NCI-H460 (cell line): Measurements from ENCODE around the gene DIO3. TPM values are rescaled to one million over a fixed set of nuclear protein-coding genes. Genes with fewer than 3 reads are reported as not detected.

Source experiments
- DNase-seq: peaks from one replicate; pipeline ENCODE4 v3.0.0-alpha.2; 2016; ENCODE audit warnings: low read depth; ENCODE audit errors: extremely low read depth
- total RNA-seq: library from RNA; depleted of rRNA; stranded (reverse); fragments of >200 nt; shearing (Covaris generic); gene quantifications from 2 replicates; pipeline ENCODE4 v1.2.3, GENCODE V29; 2014

The DIO3 gene
- total RNA-seq, 1 experiment from 2014 or later = not detected

DNA sequence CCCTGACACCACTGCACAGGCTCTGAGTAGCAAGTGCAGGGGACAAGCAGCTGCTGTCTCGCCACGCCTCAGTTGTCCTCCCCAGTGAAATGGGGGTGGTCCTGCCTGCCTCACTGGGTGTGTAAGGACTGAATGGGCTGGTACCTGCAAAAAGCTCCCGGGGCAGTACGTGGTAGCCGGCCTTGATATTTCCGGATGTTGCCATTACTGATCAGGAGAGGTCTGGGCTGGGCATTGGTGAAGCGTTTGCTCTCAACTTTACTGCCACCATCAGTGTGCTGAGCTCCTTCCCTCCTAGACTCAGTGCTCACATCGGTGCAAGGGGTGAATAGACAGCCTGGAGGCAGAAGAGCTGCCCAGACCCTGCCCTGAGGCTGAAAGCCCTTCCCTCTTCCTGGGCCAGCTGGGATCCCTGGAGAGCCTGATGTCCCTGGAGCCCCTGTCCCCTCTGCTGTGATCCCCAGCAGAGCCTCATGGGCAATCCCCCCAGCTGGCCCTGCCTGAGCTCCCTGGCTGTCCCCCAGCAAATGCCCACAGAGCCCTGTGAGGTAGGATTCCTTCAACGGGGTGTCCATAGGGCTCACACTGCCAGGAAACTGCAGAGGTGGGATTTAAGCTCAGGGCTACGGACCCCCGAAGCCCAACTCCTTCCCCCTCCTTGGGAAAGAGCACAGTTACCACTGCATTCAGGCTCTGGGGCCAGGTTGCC is 18.2 kb downstream of the DIO3 start:
- no peak for DNase-seq

DNA sequence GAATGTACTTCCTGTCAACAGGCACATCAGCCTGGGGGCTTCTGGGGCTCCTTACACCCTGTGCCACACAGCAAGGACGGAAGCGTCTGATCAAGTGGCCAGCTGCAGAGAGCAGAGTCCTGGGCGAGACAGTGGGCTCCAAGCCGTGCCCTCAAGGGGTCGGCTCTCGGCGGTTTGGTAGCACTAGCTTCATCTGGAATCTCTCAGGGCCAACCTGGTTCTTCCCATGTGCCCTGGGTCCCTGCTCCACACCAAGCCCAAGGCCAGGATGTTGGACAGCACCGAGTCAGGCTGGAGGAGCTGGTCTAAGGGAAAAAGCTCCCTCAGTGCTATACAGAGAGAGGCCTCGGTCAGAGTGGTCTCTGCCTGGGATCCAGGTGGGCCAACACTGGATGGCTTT is 20.5 kb downstream of the DIO3 start:
- DNase-seq = no peak

- no peak for DNase-seq
These were observed 21.0 kb downstream of the DIO3 start for GRCh38 chr14:101582294-101582693.

DNA sequence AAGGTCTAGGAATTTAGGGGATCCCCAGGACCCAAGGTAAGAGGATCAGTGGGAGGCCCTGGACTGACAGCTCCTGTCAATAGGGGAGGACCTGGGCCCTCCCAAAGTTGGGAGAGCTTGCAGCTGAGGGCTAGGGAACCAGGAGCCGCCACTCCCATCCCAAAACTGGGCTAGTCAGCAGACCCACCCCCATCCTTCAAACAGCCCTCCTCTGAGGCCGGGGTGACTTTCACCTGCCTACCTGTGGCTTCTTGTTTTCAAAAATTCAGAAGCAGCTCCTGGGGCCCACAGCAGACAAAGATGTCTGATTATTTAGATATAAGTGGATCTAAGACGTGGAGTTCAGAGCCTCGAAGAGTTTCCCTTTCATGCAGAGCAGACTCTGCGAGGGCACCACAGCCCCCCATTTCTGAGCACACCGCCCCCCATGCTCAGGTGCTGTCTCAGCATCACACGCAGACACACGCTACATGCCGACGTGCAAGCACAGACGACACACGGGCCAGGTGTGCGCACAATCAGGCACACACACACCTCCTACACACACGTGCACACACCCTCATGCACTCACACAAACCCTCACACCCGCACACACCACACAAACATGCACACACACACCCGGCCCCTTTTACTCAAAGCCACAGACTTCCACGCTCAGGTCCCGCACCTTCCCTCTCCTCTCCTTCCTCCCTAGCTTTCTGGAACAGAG is 21.9 kb downstream of the DIO3 start:
- no peak for DNase-seq

GRCh38 chr14:101583715-101584054 is 22.4 kb downstream of the DIO3 start:
- DNase-seq = no peak

DNA sequence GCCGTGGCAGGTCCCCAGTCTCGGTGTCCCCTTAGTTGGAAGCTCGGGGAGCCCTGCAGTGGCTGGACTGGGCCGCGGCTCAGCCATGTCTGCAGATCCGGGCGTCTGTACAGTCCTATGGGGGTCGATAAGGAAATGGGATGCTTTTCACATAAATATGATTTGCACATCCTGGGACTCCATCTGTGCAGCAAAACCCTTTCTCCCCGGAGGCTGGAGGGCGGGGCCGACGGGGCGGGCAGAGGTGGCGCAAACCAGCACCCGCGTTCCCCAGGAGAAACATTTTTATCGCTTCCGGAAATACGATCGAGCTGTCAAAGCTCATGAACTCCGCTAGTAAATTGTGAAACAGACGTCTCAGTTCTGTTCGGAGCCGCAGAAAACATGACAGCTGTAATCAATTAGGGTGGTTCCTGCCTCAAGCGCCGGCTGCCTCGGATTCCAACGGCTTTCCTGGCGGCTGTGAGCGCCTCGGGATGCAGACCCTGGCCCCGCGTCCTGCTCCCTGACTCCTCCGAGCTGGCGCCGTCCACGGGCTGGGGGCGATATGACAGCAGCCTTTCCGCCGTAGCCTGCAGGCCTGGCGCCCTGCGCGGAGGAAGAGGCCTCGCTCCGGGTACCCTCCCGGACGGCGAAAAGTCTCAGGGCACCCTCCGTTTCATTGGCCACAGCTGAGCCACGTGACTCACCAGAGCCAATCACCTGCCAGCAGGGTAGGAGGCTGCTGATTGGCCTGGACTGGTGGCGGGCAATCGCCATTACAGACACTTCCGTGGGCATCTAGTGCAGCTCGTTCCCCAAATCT is 23.0 kb downstream of the DIO3 start:
- DNase-seq = no peak

DNA sequence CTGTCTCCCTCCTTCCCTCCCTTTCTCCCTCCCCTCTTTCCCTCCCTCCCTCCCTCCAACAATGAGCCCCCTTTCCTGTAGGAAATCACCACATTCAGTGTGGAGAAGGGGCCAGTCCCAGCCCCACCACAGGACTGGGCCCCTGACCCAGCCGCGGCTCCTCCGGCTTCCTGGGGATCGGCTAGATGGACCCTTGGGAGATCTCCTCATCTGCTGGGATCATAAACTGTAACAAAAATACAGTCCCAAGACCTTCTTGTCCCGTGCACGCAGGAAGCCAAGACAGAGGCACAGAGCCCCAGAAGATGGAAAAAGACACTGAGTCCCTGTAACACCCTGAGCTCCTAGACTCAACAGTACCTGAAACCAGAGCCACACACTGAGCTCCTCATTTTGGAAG is 23.9 kb downstream of the DIO3 start:
- DNase-seq = no peak

DNA sequence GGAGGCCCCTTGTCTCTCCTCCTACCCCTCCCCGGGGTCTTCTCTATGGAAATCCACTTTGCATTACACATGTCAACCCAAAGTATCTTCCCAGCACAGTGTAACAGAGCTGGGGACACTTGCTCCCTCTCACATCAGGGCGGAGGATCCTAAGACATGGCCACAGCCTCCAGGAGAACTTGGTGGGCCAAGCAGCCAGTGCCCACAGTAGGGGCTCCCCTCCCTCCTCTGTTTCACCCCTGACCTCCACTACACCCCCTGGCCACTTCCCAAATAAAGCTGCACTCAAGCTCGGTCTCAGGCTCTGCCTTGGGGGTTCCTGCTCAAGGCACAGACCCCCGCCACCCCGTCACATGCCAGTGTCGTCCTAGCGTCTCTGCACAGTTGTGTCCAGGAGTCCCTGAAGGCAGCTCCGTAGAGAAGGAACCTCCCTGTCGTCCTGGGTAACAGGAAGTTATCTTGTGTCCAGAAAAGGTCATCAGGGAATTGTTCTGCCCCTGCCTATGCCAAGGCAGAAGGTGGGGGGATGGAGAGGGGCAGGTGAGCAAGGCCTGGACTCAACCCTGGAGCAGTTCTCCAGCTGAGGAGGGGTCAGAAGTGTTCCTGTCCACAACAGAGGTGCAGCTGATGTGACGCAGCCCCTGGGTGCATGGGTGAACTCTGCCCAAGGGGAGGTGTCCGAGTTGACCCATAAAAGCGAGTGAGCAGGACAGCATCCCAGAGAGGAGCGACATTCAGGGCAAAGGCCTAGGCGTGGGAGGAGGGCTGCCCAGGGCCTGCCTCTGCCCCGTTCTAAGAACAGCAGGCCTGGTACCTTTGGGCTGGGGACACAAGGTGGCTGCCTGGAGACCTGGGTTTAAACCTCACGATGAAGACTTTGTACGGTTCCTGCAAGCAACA is 25.5 kb downstream of the DIO3 start:
- no peak for DNase-seq

- no peak for DNase-seq
These were observed 26.2 kb downstream of the DIO3 start for GRCh38 chr14:101587441-101587911.

- DNase-seq = no peak
These were observed 27.1 kb downstream of the DIO3 start for GRCh38 chr14:101588286-101588975.

- no peak for DNase-seq
These were observed 27.7 kb downstream of the DIO3 start for GRCh38 chr14:101588990-101589389.

- no peak for DNase-seq
These were observed 28.3 kb downstream of the DIO3 start for GRCh38 chr14:101589486-101590015.

GRCh38 chr14:101590062-101590461 is 28.8 kb downstream of the DIO3 start:
- no peak for DNase-seq

DNA sequence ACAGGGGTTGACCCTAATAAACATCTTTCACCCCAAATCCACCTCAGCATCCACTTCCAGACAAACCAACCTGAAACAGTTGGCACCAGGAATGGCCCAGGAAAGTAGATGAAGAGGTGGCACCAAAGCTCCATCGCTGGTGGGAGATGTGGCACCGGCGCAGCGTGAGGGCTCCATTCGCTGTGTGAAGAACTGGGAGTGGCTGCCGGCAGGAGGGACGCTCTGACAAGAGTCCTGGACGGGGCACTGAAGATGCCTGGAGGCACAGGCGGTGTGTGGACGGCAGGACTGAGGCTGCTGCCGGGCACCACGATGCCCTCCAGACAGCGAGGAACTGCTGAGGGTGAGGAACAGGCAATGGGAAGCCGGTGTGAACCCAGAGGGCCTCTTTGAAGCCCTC is 29.3 kb downstream of the DIO3 start:
- DNase-seq = no peak

DNA sequence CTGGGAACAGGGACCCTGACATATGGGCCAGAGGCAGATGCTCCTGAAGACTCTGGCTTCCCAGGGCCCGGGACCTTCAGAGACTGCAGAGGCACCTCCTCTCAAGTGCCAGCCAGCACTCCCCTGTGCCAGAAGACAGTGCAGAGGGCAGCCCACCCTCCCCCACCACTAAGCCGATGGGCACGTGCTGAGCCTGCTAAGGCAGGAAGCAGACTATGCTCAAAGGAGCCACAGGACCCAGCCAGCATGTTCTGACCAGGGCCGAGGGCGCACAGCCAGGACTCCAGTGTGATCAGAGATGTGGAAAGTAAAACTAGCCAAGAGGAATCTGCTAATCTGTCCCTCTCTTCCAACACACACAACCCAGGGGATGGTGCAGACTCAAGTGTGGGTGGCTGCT is 29.8 kb downstream of the DIO3 start:
- no peak for DNase-seq

DNA sequence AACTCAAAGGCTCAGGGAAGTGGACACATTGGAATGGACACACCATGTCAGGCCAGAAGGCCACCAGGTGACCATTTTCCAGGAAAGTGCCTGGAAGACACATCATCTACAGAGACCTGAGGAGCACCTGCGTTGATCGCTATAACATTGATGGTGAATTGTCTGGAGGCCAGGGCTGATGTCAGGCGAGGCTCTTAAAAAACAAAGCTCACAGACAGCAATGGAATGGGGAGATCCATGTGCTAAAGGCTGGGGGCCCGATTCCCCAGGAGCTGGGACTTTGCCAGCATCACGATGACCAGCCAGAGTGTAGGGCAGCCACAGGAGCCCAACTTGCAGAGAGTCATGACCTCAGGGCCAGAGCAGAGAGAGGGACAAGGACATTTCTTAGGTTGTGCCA is 30.3 kb downstream of the DIO3 start:
- no peak for DNase-seq

DNA sequence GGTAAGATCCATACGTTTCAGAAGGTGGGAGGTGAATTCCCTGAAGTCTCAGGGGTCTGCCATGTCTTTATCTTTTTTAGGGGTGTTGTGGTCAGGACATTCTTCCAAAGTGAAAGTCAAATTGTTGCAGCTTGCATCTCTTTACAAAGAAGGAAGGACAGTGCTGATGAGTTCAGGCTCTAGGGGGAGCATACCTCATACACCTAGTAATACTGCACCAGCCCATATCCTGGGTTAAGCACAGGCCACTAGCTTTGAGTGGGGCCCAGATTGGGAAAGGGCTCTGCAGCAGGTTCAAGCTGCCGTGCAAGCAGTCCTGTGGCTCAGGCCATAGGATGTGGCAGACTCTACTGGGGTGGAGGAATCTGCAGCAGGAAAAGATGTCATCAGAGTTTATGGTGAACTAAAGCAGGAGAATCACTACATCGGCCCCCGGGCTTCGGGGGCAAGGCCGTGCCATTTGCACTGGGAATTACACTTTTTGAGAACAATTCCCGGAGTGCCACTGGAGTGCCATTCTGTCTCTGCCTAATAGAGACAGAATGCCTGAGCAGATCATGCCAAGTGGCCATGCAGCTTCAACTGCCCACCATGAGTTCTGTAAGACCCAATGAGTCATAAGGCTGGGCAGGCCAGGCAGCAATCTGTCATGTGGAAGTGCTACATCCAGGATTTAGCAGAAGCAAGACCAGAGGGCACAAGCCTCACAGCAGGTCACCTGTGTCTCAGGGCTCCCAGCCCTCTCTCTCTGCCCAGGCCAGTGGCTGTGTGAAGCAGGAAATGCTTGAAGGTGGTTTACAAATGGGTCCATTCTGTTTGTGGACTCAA is 32.3 kb downstream of the DIO3 start:
- DNase-seq = no peak

- DNase-seq = no peak
These were observed 33.3 kb downstream of the DIO3 start for GRCh38 chr14:101594511-101595148.
